SU-DHL-6 (cell line): ENCODE results near the gene NUP210L.
"Not testable (repeated sequence)": the region's sequence is repeated elsewhere in the genome, so short reads cannot be mapped to it uniquely, and the experiment has no call there.

Experiments used
- EZH2phosphoT487 ChIP-seq: fragments of 200-600 bp; sonication (generic), shearing (Covaris generic); conservative IDR thresholded peaks from 2 replicates; pipeline ENCODE4 v1.6.1; 2018; ENCODE audit warnings: mild to moderate bottlenecking, antibody characterized with exemption, low read length, moderate library complexity, mixed read lengths
- TF ChIP-seq, protein P1 (sequence below): fragments of 200-600 bp; sonication (generic); IDR thresholded peaks from one replicate; pipeline ENCODE4 v1.5.1; 2017; ENCODE audit warnings: antibody characterized with exemption, mild to moderate bottlenecking, low read length, moderate library complexity; ENCODE audit not compliant: insufficient read depth, poor library complexity, severe bottlenecking

DNA sequence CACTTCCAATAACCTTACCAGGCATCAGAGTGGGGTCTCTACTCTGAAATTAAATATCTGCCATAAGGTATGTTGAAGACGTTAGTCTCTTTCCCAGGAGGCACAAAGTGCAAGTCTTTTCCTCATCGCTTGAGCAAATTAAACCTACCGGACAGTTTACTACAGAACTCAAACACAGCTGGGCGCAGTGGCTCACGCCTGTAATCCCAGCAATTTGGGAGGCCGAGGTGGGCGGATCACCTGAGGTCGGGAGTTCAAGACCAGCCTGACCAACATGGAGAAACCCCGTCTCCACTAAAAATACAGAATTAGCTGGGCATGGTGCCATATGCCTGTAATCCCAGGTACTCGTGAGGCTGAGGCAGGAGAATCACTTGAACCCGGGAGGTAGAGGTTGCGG is 175.8 kb downstream of the NUP210L start:
- TF ChIP-seq, protein P1, sequence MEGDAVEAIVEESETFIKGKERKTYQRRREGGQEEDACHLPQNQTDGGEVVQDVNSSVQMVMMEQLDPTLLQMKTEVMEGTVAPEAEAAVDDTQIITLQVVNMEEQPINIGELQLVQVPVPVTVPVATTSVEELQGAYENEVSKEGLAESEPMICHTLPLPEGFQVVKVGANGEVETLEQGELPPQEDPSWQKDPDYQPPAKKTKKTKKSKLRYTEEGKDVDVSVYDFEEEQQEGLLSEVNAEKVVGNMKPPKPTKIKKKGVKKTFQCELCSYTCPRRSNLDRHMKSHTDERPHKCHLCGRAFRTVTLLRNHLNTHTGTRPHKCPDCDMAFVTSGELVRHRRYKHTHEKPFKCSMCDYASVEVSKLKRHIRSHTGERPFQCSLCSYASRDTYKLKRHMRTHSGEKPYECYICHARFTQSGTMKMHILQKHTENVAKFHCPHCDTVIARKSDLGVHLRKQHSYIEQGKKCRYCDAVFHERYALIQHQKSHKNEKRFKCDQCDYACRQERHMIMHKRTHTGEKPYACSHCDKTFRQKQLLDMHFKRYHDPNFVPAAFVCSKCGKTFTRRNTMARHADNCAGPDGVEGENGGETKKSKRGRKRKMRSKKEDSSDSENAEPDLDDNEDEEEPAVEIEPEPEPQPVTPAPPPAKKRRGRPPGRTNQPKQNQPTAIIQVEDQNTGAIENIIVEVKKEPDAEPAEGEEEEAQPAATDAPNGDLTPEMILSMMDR: not testable (repeated sequence)
- TF ChIP-seq EZH2phosphoT487: not testable (repeated sequence)
